Mesenchymal stem cell (in vitro differentiated cells and primary cell): ENCODE results near the gene ELOVL6.
A peak's percentile ranks its signal among the peaks of the same experiment; 100 is the strongest.

Experiments used
- DNase-seq: peaks from one replicate; pipeline ENCODE4 v3.0.0-alpha.2; 2013
- H2AFZ ChIP-seq: one replicate; pipeline ENCODE4 v1.6.1; 2013; ENCODE audit warnings: low read depth, mild to moderate bottlenecking, control low read depth, inconsistent platforms, low read length, moderate library complexity
- H2AK5ac ChIP-seq: 2 replicates; pipeline ENCODE4 v1.6.1; 2013; ENCODE audit warnings: low read length, moderate library complexity, mild to moderate bottlenecking, inconsistent platforms; ENCODE audit not compliant: severe bottlenecking
- H2BK120ac ChIP-seq: one replicate; pipeline ENCODE4 v1.6.1; 2013; ENCODE audit warnings: low read depth, mild to moderate bottlenecking, inconsistent platforms, low read length, moderate library complexity
- H2BK12ac ChIP-seq, 2 experiments: one replicate each; pipeline ENCODE4 v1.6.1; 2013; ENCODE audit warnings: inconsistent platforms in 2 of 2, low read length in 2 of 2, mild to moderate bottlenecking in 2 of 2, moderate library complexity in 2 of 2, control low read depth in 1 of 2
- H2BK15ac ChIP-seq: one replicate; pipeline ENCODE4 v1.6.1; 2013; ENCODE audit warnings: mild to moderate bottlenecking, low read depth, inconsistent platforms; ENCODE audit not compliant: poor library complexity, severe bottlenecking
- H2BK5ac ChIP-seq: 2 replicates; pipeline ENCODE4 v1.6.1; 2013; ENCODE audit warnings: low read depth, mild to moderate bottlenecking, low read length, control low read depth, inconsistent platforms; ENCODE audit not compliant: poor library complexity, severe bottlenecking
- H3K14ac ChIP-seq, 2 experiments: one replicate each; pipeline ENCODE4 v1.6.1; 2013; ENCODE audit warnings: inconsistent platforms in 2 of 2, low read length in 2 of 2, control low read depth in 1 of 2, mild to moderate bottlenecking in 1 of 2, moderate library complexity in 1 of 2
- H3K18ac ChIP-seq, 2 experiments: one replicate each; pipeline ENCODE4 v1.6.1; 2013; ENCODE audit warnings: inconsistent platforms in 2 of 2, low read length in 2 of 2, control low read depth in 1 of 2, low read depth in 1 of 2, mild to moderate bottlenecking in 1 of 2
- H3K23ac ChIP-seq, 2 experiments: one replicate each; pipeline ENCODE4 v1.6.1; 2013; ENCODE audit warnings: inconsistent platforms in 2 of 2, low read length in 2 of 2, mild to moderate bottlenecking in 2 of 2, moderate library complexity in 2 of 2, control low read depth in 1 of 2
- H3K27ac ChIP-seq: 2 replicates; pipeline ENCODE4 v1.5.1; 2013; ENCODE audit warnings: mild to moderate bottlenecking, moderate library complexity, low read length, control low read depth, inconsistent platforms; ENCODE audit not compliant: poor library complexity, severe bottlenecking
- H3K27me3 ChIP-seq, 2 experiments: 2 replicates each; pipeline versions ENCODE4 v1.6.1 to v1.7.0; 2013; ENCODE audit warnings: low read length in 2 of 2, mild to moderate bottlenecking in 2 of 2, moderate library complexity in 2 of 2, control low read depth in 1 of 2, inconsistent platforms in 1 of 2; ENCODE audit not compliant: control insufficient read depth in 1 of 2, insufficient read depth in 1 of 2
- H3K36me3 ChIP-seq, 2 experiments: 2 replicates each; pipeline versions ENCODE4 v1.6.1 to v1.7.0; 2013; ENCODE audit warnings: low read length in 2 of 2, control low read depth in 1 of 2, inconsistent platforms in 1 of 2, low read depth in 1 of 2, mild to moderate bottlenecking in 1 of 2; ENCODE audit not compliant: insufficient read depth in 2 of 2, control insufficient read depth in 1 of 2
- H3K4ac ChIP-seq, 2 experiments: one replicate each; pipeline ENCODE4 v1.6.1; 2013; ENCODE audit warnings: inconsistent platforms in 2 of 2, low read length in 2 of 2, mild to moderate bottlenecking in 2 of 2, moderate library complexity in 2 of 2, control low read depth in 1 of 2, low read depth in 1 of 2
- H3K4me1 ChIP-seq: 2 replicates; pipeline ENCODE4 v1.6.1; 2013; ENCODE audit warnings: low read depth, low read length, control low read depth; ENCODE audit not compliant: control insufficient read depth, insufficient read depth
- H3K4me2 ChIP-seq: 2 replicates; pipeline ENCODE4 v1.6.1; 2013; ENCODE audit warnings: low read length, mild to moderate bottlenecking, inconsistent platforms; ENCODE audit not compliant: poor library complexity, severe bottlenecking
- H3K4me3 ChIP-seq, 2 experiments: 2 replicates each; pipeline versions ENCODE4 v1.5.1 to v1.7.0; 2013; ENCODE audit warnings: low read length in 2 of 2, mild to moderate bottlenecking in 2 of 2, control low read depth in 1 of 2, low read depth in 1 of 2; ENCODE audit not compliant: insufficient read depth in 1 of 2
- H3K79me1 ChIP-seq: replicated peaks from 2 replicates; pipeline ENCODE4 v1.6.1; 2013; ENCODE audit warnings: mild to moderate bottlenecking, control low read depth, low read length, inconsistent platforms; ENCODE audit not compliant: poor library complexity, severe bottlenecking
- H3K9ac ChIP-seq: 2 replicates; pipeline ENCODE4 v1.7.0; 2013; ENCODE audit warnings: mild to moderate bottlenecking, low read length, moderate library complexity
- H3K9me3 ChIP-seq: 2 replicates; pipeline ENCODE4 v1.7.0; 2013; ENCODE audit warnings: mild to moderate bottlenecking, low read length; ENCODE audit not compliant: control insufficient read depth
- H4K8ac ChIP-seq: one replicate; pipeline ENCODE4 v1.6.1; 2013; ENCODE audit warnings: inconsistent platforms, mild to moderate bottlenecking, low read length, moderate library complexity
- H4K91ac ChIP-seq: one replicate; pipeline ENCODE4 v1.6.1; 2013; ENCODE audit warnings: mild to moderate bottlenecking, low read length, inconsistent platforms
- WGBS: methylation state at CpG from one replicate; pipeline ENCODE4 v1.1.7; 2013; ENCODE audit warnings: mixed read lengths; 5-methylcytosine and 5-hydroxymethylcytosine counted together

The ELOVL6 gene

GRCh38 chr4:110119880-110120279 is 78.5 kb downstream of the ELOVL6 start:
- Histone ChIP-seq H2BK15ac (no peak overlapping the region), H3K4ac (no peak overlapping the region), H4K91ac (no peak overlapping the region), H2AK5ac (no peak overlapping the region), H2AFZ (no peak overlapping the region), H2BK5ac (no peak overlapping the region), H3K4me3 (no peak overlapping the region), H3K14ac (no peak overlapping the region), H3K36me3 (no peaks in the 10 kb centered on the region), H3K18ac (no peak overlapping the region), H3K4me2 (no peak overlapping the region), H3K23ac (no peak overlapping the region), H3K9ac (peak overlapping the region; percentile 42), H3K9me3 (no peaks in the 10 kb centered on the region), H2BK120ac (no peak overlapping the region), H3K4me1 (no peaks in the 10 kb centered on the region), H3K27ac (no peak overlapping the region), H4K8ac (no peak overlapping the region), H3K79me1 (peaks cover 9% of the 10 kb centered on the region), H2BK12ac (no peak overlapping the region), H3K27me3 (no peaks in the 10 kb centered on the region)
- no CpG with 5 or more reads among the region's 1 CpG for WGBS
- DNase-seq, result peak; percentile 82

- H2AFZ ChIP-seq, result no peak overlapping the region
- no peaks in the 10 kb centered on the region for H3K4me1 ChIP-seq
- H2BK5ac ChIP-seq, result no peak overlapping the region
- peaks cover 7% of the 10 kb centered on the region for H3K79me1 ChIP-seq
- H3K4me2 ChIP-seq, result no peak overlapping the region
- no peaks in the 10 kb centered on the region for H3K36me3 ChIP-seq
- no peak overlapping the region for H3K14ac ChIP-seq
- no peak overlapping the region for H4K8ac ChIP-seq
- no peak overlapping the region for H3K23ac ChIP-seq
- H3K27ac ChIP-seq, result no peak overlapping the region
- H3K9me3 ChIP-seq, result no peaks in the 10 kb centered on the region
- no peaks in the 10 kb centered on the region for H3K27me3 ChIP-seq
- WGBS, result 83% methylated on average over 1 of the region's 3 CpGs
- no peak overlapping the region for H4K91ac ChIP-seq
- no peak overlapping the region for H2BK15ac ChIP-seq
- peak overlapping the region in 1 of 2 experiments; percentile 70 for H3K18ac ChIP-seq
- H2BK120ac ChIP-seq, result no peak overlapping the region
- no peak overlapping the region for H3K4me3 ChIP-seq
- H2BK12ac ChIP-seq, result no peak overlapping the region
- peak overlapping the region; percentile 42 for H3K9ac ChIP-seq
- H3K4ac ChIP-seq, result no peak overlapping the region
- peak; percentile 50 for DNase-seq
- no peak overlapping the region for H2AK5ac ChIP-seq
These were observed 79.1 kb downstream of the ELOVL6 start for GRCh38 chr4:110119337-110119736.

DNA sequence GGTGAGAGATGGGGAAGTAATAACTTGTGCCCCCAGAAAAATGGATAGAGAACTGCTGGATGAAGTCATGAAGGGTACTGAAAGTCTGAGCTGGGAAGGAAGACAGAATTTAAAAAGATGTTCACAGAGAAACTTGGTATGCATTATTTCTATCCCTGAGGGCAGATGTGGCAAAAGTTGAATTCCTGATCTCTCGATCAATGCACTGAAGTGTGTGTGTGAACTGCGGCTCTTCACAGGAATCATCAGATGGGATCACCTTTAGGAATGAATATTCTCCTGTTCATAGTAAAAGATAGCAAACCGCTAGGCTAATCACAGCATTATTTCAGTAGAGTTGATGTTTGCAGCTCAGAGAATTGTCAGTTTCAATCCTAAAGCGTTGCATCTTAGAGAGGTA is 86.4 kb downstream of the ELOVL6 start:
- H2BK15ac ChIP-seq, result no peak overlapping the region
- H3K4ac ChIP-seq, result no peak overlapping the region
- 97% methylated on average over 4 of the region's 4 CpGs for WGBS

DNA sequence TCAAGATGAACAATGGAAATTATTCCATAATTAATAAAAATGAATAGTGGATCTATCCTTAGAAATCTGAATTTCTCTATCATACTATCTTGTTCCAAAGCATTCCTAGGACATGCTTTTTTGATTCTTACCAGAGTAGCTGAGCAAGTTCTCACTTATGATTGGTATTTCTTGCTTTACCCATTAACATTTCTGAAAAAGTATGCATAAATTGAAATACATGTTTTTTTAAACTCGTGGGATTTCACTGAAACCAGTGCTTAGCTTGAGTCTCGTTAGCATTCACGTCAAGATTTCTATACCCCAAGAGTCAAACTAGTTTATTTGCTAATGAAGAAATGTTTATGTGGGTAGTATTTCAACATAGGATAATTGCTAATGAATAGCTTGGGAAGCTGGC is 89.0 kb downstream of the ELOVL6 start:
- Histone ChIP-seq H3K27ac (no peak overlapping the region), H2BK5ac (no peak overlapping the region), H3K36me3 (peaks cover 0 to 7% of the 10 kb centered on the region in 2 experiments), H3K23ac (no peak overlapping the region), H2BK15ac (no peak overlapping the region), H2AK5ac (no peak overlapping the region), H3K14ac (no peak overlapping the region), H3K4ac (no peak overlapping the region), H3K9me3 (no peaks in the 10 kb centered on the region), H3K4me3 (no peak overlapping the region), H3K4me1 (no peaks in the 10 kb centered on the region), H4K8ac (no peak overlapping the region), H3K9ac (no peak overlapping the region), H3K79me1 (peaks cover 16% of the 10 kb centered on the region), H2AFZ (no peak overlapping the region), H2BK120ac (no peak overlapping the region), H3K27me3 (no peaks in the 10 kb centered on the region), H3K18ac (peak overlapping the region in 1 of 2 experiments; percentile 43), H4K91ac (no peak overlapping the region), H2BK12ac (no peak overlapping the region), H3K4me2 (no peak overlapping the region)
- 100% methylated on average over 3 of the region's 3 CpGs for WGBS
- DNase-seq, result no peak

More for the DNA sequence above, 86.4 kb downstream of the ELOVL6 start:
- H3K4me2 ChIP-seq, result no peak overlapping the region
- H3K36me3 ChIP-seq, result no peaks in the 10 kb centered on the region
- H2BK5ac ChIP-seq, result no peak overlapping the region
- peaks cover 7% of the 10 kb centered on the region for H3K79me1 ChIP-seq
- H3K18ac ChIP-seq, result no peak overlapping the region
- H3K9me3 ChIP-seq, result no peaks in the 10 kb centered on the region
- no peak overlapping the region for H3K9ac ChIP-seq
- H3K27ac ChIP-seq, result no peak overlapping the region
- H3K4me3 ChIP-seq, result no peak overlapping the region
- H4K8ac ChIP-seq, result no peak overlapping the region
- H2BK12ac ChIP-seq, result no peak overlapping the region
- H3K27me3 ChIP-seq, result no peaks in the 10 kb centered on the region
- no peak overlapping the region for H2AK5ac ChIP-seq
- no peaks in the 10 kb centered on the region for H3K4me1 ChIP-seq
- H3K23ac ChIP-seq, result no peak overlapping the region
- DNase-seq, result no peak
- H2BK120ac ChIP-seq, result no peak overlapping the region
- no peak overlapping the region for H2AFZ ChIP-seq
- no peak overlapping the region for H3K14ac ChIP-seq
- no peak overlapping the region for H4K91ac ChIP-seq
